BJ (cell line): ENCODE results near the gene PTCH2. TPM values are rescaled to one million over a fixed set of nuclear protein-coding genes. Genes with fewer than 3 reads are reported as not detected.

Source experiments
- CTCF ChIA-PET: fragments of 350-600 bp; formaldehyde crosslinking; extraction: SDS; loops from one replicate; lab custom pipeline; 2021; ENCODE audit warnings: antibody characterized with exemption, inconsistent platforms; lab: Yijun Ruan, JAX
- POLR2A ChIA-PET: fragments of 300-600 bp; sonication (Branson Sonifier 250); formaldehyde crosslinking; extraction: SDS; loops from one replicate; lab custom pipeline; 2021; ENCODE audit warnings: antibody characterized with exemption; lab: Charles Lee
- DNase-seq: peaks from one replicate; pipeline ENCODE4 v3.0.0-alpha.2; 2011; ENCODE audit warnings: low read depth
- H3K27me3 ChIP-seq: 2 replicates; pipeline ENCODE4 v1.6.0; 2011; ENCODE audit warnings: low read length; ENCODE audit not compliant: control insufficient read depth, insufficient read depth
- H3K36me3 ChIP-seq: 2 replicates; pipeline ENCODE4 v1.5.1; 2011; ENCODE audit warnings: low read length; ENCODE audit not compliant: control insufficient read depth, insufficient read depth
- H3K4me3 ChIP-seq: 2 replicates; pipeline ENCODE4 v1.5.1; 2011; ENCODE audit warnings: low read depth, mild to moderate bottlenecking, control low read depth, low read length
- CTCF ChIP-seq: IDR thresholded peaks from 2 replicates; pipeline ENCODE4 v1.5.1; 2011; ENCODE audit warnings: low read depth, mild to moderate bottlenecking, control low read depth, inconsistent platforms, low read length, moderate library complexity; ENCODE audit not compliant: insufficient read depth
- polyA plus RNA-seq: library from polyadenylated mRNA; depleted of rRNA; stranded (reverse); fragments of >200 nt; gene quantifications from 2 replicates; pipeline ENCODE4 v1.2.3, GENCODE V29; 2011

Gene PTCH2
- polyA plus RNA-seq, 1 experiment, result 0.17 TPM

- ChIA-PET POLR2A (interaction anchor here (0.6 to 3.2 kb wide), 2 partner anchors 11 to 78 kb away, joined by 3 to 9 read pairs; partner anchors contain the start of gene RNU5D-1), CTCF (interaction anchor here (0.9 to 2.9 kb wide), 11 partner anchors 8 to 206 kb away, joined by 3 to 17 read pairs (median 5); partner anchors contain the start of genes BEST4, HECTD3, PLK3 and TMEM53)
These were observed 34.8 kb downstream of the PTCH2 start, which contains the start of gene BTBD19 for GRCh38 chr1:44808063-44808937. TSS of gene BTBD19 (plus strand) at chr1:44808523. CDS start at chr1:44808821, 298 bp downstream.

GRCh38 chr1:44807364-44808062, 35.5 kb downstream of the PTCH2 start:
- POLR2A ChIA-PET, result interaction anchor here (3.2 kb wide), 1 partner anchor 12 kb away, joined by 9 read pairs; no protein-coding TSS in a partner anchor
- H3K27me3 ChIP-seq, result no peaks in the 10 kb centered on the region
- CTCF ChIA-PET, result interaction anchor here (1.0 to 2.9 kb wide), 10 partner anchors 11 to 207 kb away, joined by 3 to 17 read pairs (median 5); partner anchors contain the start of genes BEST4, HECTD3, RPS8 and UROD
- no peak for TF ChIP-seq CTCF
- no peak overlapping the region for H3K4me3 ChIP-seq
- peak; percentile 99 for DNase-seq
- peaks cover 31% of the 10 kb centered on the region for H3K36me3 ChIP-seq

More at GRCh38 chr1:44808063-44808937, 34.8 kb downstream of the PTCH2 start, which contains the start of gene BTBD19:
- no peaks in the 10 kb centered on the region for H3K27me3 ChIP-seq
- peaks cover 24% of the 10 kb centered on the region for H3K36me3 ChIP-seq
- TF ChIP-seq CTCF, result no peak
- H3K4me3 ChIP-seq, result peak within 1 kb of the TSS; percentile 59
- no peak for DNase-seq

- Histone ChIP-seq H3K36me3 (peaks cover 37% of the 10 kb centered on the region), H3K27me3 (no peaks in the 10 kb centered on the region), H3K4me3 (peak within 1 kb of the TSS; percentile 15)
- ChIA-PET POLR2A (interaction anchor here (3.2 kb wide), 1 partner anchor 12 kb away, joined by 9 read pairs; no protein-coding TSS in a partner anchor), CTCF (interaction anchor here (0.6 to 2.9 kb wide), 5 partner anchors 9 to 208 kb away, joined by 3 to 8 read pairs (median 5); partner anchors contain the start of gene RPS8)
- no peak for TF ChIP-seq CTCF
- no peak for DNase-seq
These were observed 36.2 kb downstream of the PTCH2 start, which contains the start of gene DYNLT4 for GRCh38 chr1:44806704-44807363. TSS of gene DYNLT4 (minus strand) at chr1:44807351. CDS start at chr1:44806668, 683 bp downstream.

GRCh38 chr1:44806025-44806703, 36.9 kb downstream of the PTCH2 start:
- DNase-seq, result no peak
- TF ChIP-seq CTCF, result no peak
- Histone ChIP-seq H3K27me3 (no peaks in the 10 kb centered on the region), H3K4me3 (no peak overlapping the region), H3K36me3 (peaks cover 37% of the 10 kb centered on the region)
- ChIA-PET CTCF (interaction anchor here (0.6 to 1.3 kb wide), 3 partner anchors 8 to 13 kb away, joined by 3 to 7 read pairs (median 5); no protein-coding TSS in a partner anchor), POLR2A (no interaction called here)
